ENCODE data around the gene LUC7L. TPM values are rescaled to one million over a fixed set of nuclear protein-coding genes. Genes with fewer than 3 reads are reported as not detected.

LUC7L gene
- polyA plus RNA-seq, 1 of the 3 experiments (the other 2 are of a cell fraction): 97.7 TPM

GRCh38 chr16:166375-167121 lies 62.7 kb downstream of the LUC7L start:
- no peak overlapping the region for H3K4me2 ChIP-seq
- no peak overlapping the region for H3K9ac ChIP-seq
- no peak overlapping the region for H3K27ac ChIP-seq (ENCODE audit: low read depth in 2 of 2, low read length in 1 of 2)
- H3K4me3 ChIP-seq (ENCODE audit: low read depth in 2 of 2, low read length in 1 of 2): no peak overlapping the region; a peak in 1 of 4 replicates
- no peaks in the 10 kb centered on the region for H3K36me3 ChIP-seq (replicated peaks in 1 of 2; ENCODE audit: control insufficient read depth in 1 of 2, insufficient read depth in 2 of 2, low read length in 1 of 2)
- no peaks in the 10 kb centered on the region for H3K9me2 ChIP-seq
- no peaks in the 10 kb centered on the region for H3K9me3 ChIP-seq
- peaks cover 4% of the 10 kb centered on the region; the same call in 1 of the 2 replicates for H4K20me1 ChIP-seq (ENCODE audit: insufficient read depth)
- ChIA-PET POLR2A (no interaction called here), CTCF (interaction anchor here (1.0 to 2.8 kb wide), 7 partner anchors 10 to 195 kb away, joined by 3 to 18 read pairs (median 5); partner anchors contain the start of gene HBQ1)
- H3K4me1 ChIP-seq (ENCODE audit: control insufficient read depth in 1 of 2, insufficient read depth in 2 of 2, low read depth in 1 of 2, low read length in 1 of 2): peaks cover 0 to 13% of the 10 kb centered on the region in 2 experiments; a peak in 1 of 4 replicates
- no peaks in the 10 kb centered on the region for H3F3A ChIP-seq (replicated peaks; ENCODE audit: insufficient read depth)
- no peak overlapping the region for H2AFZ ChIP-seq (ENCODE audit: low read depth)
- WGBS (ENCODE audit: low lambda C conversion rate): 61% methylated on average over 18 of the region's 45 CpGs
- no peaks in the 10 kb centered on the region for H3K79me2 ChIP-seq (ENCODE audit: insufficient read depth)
- H3K27me3 ChIP-seq (ENCODE audit: insufficient read depth): peaks cover 28% of the 10 kb centered on the region
- TF ChIP-seq CHD2 (IDR thresholded peaks at IDR 0.05; ENCODE audit: low read length, partially characterized antibody) (no peak), FOXJ3 (CRISPR knock-in tag; IDR thresholded peaks at IDR 0.05) (no peak), NRF1 (IDR thresholded peaks at IDR 0.05; ENCODE audit: low read depth, low read length) (no peak), JUND (IDR thresholded peaks at IDR 0.05) (no peak), TAF1 (IDR thresholded peaks at IDR 0.05; ENCODE audit: borderline replicate concordance, low read depth, low read length) (no peak), RXRA (IDR thresholded peaks at IDR 0.05; ENCODE audit: borderline replicate concordance, low read depth) (no peak), FOSL2 (IDR thresholded peaks at IDR 0.05; ENCODE audit: borderline replicate concordance, low read depth) (no peak), USF1 (IDR thresholded peaks at IDR 0.05; ENCODE audit: borderline replicate concordance, low read depth) (no peak), RFX5 (IDR thresholded peaks at IDR 0.05; ENCODE audit: low read length) (no peak), MEF2A (IDR thresholded peaks at IDR 0.05; ENCODE audit: borderline replicate concordance, low read depth) (no peak), GATA2 (CRISPR knock-in tag; IDR thresholded peaks at IDR 0.05) (no peak), NFIC (IDR thresholded peaks at IDR 0.05; ENCODE audit: borderline replicate concordance) (no peak), TEAD4 (IDR thresholded peaks at IDR 0.05; ENCODE audit: borderline replicate concordance, insufficient read depth) (no peak), RCOR1 (IDR thresholded peaks at IDR 0.05; ENCODE audit: low read length) (no peak), ELF1 (IDR thresholded peaks at IDR 0.05) (no peak)
- TF ChIP-seq, protein P1, sequence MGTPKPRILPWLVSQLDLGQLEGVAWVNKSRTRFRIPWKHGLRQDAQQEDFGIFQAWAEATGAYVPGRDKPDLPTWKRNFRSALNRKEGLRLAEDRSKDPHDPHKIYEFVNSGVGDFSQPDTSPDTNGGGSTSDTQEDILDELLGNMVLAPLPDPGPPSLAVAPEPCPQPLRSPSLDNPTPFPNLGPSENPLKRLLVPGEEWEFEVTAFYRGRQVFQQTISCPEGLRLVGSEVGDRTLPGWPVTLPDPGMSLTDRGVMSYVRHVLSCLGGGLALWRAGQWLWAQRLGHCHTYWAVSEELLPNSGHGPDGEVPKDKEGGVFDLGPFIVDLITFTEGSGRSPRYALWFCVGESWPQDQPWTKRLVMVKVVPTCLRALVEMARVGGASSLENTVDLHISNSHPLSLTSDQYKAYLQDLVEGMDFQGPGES (IDR thresholded peaks at IDR 0.05; ENCODE audit: low read depth, low read length): no peak
- TF ChIP-seq, protein P2, sequence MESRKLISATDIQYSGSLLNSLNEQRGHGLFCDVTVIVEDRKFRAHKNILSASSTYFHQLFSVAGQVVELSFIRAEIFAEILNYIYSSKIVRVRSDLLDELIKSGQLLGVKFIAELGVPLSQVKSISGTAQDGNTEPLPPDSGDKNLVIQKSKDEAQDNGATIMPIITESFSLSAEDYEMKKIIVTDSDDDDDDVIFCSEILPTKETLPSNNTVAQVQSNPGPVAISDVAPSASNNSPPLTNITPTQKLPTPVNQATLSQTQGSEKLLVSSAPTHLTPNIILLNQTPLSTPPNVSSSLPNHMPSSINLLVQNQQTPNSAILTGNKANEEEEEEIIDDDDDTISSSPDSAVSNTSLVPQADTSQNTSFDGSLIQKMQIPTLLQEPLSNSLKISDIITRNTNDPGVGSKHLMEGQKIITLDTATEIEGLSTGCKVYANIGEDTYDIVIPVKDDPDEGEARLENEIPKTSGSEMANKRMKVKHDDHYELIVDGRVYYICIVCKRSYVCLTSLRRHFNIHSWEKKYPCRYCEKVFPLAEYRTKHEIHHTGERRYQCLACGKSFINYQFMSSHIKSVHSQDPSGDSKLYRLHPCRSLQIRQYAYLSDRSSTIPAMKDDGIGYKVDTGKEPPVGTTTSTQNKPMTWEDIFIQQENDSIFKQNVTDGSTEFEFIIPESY (IDR thresholded peaks at IDR 0.05; ENCODE audit: borderline replicate concordance, low read depth): no peak
- TF ChIP-seq, protein P3, sequence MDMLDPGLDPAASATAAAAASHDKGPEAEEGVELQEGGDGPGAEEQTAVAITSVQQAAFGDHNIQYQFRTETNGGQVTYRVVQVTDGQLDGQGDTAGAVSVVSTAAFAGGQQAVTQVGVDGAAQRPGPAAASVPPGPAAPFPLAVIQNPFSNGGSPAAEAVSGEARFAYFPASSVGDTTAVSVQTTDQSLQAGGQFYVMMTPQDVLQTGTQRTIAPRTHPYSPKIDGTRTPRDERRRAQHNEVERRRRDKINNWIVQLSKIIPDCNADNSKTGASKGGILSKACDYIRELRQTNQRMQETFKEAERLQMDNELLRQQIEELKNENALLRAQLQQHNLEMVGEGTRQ (IDR thresholded peaks at IDR 0.05; ENCODE audit: borderline replicate concordance, low read depth, low read length): no peak
- TF ChIP-seq, protein P4, sequence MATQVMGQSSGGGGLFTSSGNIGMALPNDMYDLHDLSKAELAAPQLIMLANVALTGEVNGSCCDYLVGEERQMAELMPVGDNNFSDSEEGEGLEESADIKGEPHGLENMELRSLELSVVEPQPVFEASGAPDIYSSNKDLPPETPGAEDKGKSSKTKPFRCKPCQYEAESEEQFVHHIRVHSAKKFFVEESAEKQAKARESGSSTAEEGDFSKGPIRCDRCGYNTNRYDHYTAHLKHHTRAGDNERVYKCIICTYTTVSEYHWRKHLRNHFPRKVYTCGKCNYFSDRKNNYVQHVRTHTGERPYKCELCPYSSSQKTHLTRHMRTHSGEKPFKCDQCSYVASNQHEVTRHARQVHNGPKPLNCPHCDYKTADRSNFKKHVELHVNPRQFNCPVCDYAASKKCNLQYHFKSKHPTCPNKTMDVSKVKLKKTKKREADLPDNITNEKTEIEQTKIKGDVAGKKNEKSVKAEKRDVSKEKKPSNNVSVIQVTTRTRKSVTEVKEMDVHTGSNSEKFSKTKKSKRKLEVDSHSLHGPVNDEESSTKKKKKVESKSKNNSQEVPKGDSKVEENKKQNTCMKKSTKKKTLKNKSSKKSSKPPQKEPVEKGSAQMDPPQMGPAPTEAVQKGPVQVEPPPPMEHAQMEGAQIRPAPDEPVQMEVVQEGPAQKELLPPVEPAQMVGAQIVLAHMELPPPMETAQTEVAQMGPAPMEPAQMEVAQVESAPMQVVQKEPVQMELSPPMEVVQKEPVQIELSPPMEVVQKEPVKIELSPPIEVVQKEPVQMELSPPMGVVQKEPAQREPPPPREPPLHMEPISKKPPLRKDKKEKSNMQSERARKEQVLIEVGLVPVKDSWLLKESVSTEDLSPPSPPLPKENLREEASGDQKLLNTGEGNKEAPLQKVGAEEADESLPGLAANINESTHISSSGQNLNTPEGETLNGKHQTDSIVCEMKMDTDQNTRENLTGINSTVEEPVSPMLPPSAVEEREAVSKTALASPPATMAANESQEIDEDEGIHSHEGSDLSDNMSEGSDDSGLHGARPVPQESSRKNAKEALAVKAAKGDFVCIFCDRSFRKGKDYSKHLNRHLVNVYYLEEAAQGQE (IDR thresholded peaks at IDR 0.05; ENCODE audit: low read depth, low read length): no peak
- TF ChIP-seq, protein P5, sequence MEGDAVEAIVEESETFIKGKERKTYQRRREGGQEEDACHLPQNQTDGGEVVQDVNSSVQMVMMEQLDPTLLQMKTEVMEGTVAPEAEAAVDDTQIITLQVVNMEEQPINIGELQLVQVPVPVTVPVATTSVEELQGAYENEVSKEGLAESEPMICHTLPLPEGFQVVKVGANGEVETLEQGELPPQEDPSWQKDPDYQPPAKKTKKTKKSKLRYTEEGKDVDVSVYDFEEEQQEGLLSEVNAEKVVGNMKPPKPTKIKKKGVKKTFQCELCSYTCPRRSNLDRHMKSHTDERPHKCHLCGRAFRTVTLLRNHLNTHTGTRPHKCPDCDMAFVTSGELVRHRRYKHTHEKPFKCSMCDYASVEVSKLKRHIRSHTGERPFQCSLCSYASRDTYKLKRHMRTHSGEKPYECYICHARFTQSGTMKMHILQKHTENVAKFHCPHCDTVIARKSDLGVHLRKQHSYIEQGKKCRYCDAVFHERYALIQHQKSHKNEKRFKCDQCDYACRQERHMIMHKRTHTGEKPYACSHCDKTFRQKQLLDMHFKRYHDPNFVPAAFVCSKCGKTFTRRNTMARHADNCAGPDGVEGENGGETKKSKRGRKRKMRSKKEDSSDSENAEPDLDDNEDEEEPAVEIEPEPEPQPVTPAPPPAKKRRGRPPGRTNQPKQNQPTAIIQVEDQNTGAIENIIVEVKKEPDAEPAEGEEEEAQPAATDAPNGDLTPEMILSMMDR (IDR thresholded peaks at IDR 0.05): no peak
- no peak for DNase-seq
